Loucy (cell line): ENCODE data around the gene FURIN.

Experiments
- H2AFZ ChIP-seq: fragments of 200-600 bp; sonication (generic); 2 replicates; pipeline ENCODE4 v1.6.0; 2016; ENCODE audit warnings: antibody characterized with exemption, mild to moderate bottlenecking, low read length, moderate library complexity
- H3F3A ChIP-seq: fragments of 200-600 bp; 2 replicates; pipeline ENCODE4 v1.6.0; 2016; ENCODE audit warnings: antibody characterized with exemption, low read depth, mild to moderate bottlenecking
- H3K27me3 ChIP-seq: fragments of 200-600 bp; sonication (generic); 2 replicates; pipeline ENCODE4 v1.6.1; 2014; ENCODE audit warnings: low read length, mild to moderate bottlenecking; ENCODE audit not compliant: insufficient read depth, poor library complexity, severe bottlenecking
- H3K36me3 ChIP-seq: fragments of 200-600 bp; sonication (generic); 2 replicates; pipeline ENCODE4 v1.6.1; 2016; ENCODE audit warnings: low read length; ENCODE audit not compliant: insufficient read depth
- H3K4me1 ChIP-seq: fragments of 200-600 bp; sonication (generic); 2 replicates; pipeline ENCODE4 v1.5.1; 2014; ENCODE audit warnings: low read length, mild to moderate bottlenecking; ENCODE audit not compliant: insufficient read depth, poor library complexity, severe bottlenecking
- H3K4me2 ChIP-seq: fragments of 200-600 bp; sonication (generic); 2 replicates; pipeline ENCODE4 v1.6.0; 2014; ENCODE audit warnings: antibody characterized with exemption, low read length, low read depth, mild to moderate bottlenecking; ENCODE audit not compliant: poor library complexity, severe bottlenecking
- H3K4me3 ChIP-seq: fragments of 200-600 bp; sonication (generic); 2 replicates; pipeline ENCODE4 v1.5.1; 2014; ENCODE audit warnings: low read length, mild to moderate bottlenecking, mixed read lengths; ENCODE audit not compliant: poor library complexity, severe bottlenecking
- H3K79me2 ChIP-seq: fragments of 200-600 bp; sonication (generic); 2 replicates; pipeline ENCODE4 v1.6.1; 2014; ENCODE audit warnings: low read length; ENCODE audit not compliant: insufficient read depth
- H3K9ac ChIP-seq: fragments of 200-600 bp; sonication (generic); 2 replicates; pipeline ENCODE4 v1.6.0; 2014; ENCODE audit warnings: mild to moderate bottlenecking, low read depth, low read length, moderate library complexity; ENCODE audit not compliant: poor library complexity, severe bottlenecking
- H3K9me2 ChIP-seq: fragments of 200-600 bp; sonication (generic); replicated peaks from 2 replicates; pipeline ENCODE4 v1.6.1; 2016; ENCODE audit warnings: low read depth, low read length, mixed read lengths
- H3K9me3 ChIP-seq: fragments of 200-600 bp; sonication (generic); 2 replicates; pipeline ENCODE4 v1.6.1; 2014; ENCODE audit warnings: mild to moderate bottlenecking, antibody characterized with exemption, low read length, low read depth; ENCODE audit not compliant: insufficient read depth
- H4K20me1 ChIP-seq: fragments of 200-600 bp; sonication (generic); 2 replicates; pipeline ENCODE4 v1.6.0; 2014; ENCODE audit warnings: antibody characterized with exemption, low read length, mild to moderate bottlenecking; ENCODE audit not compliant: insufficient read depth, poor library complexity, severe bottlenecking
- CTCF ChIP-seq: fragments of 200-600 bp; sonication (generic); conservative IDR thresholded peaks from 2 replicates; pipeline ENCODE4 v1.5.1; 2014; ENCODE audit warnings: mild to moderate bottlenecking, antibody characterized with exemption, low read length
- EZH2phosphoT487 ChIP-seq: fragments of 200-600 bp; IDR thresholded peaks from 2 replicates; pipeline ENCODE4 v1.6.1; 2018; ENCODE audit warnings: antibody characterized with exemption, mild to moderate bottlenecking, moderate library complexity, borderline replicate concordance

Gene FURIN

DNA sequence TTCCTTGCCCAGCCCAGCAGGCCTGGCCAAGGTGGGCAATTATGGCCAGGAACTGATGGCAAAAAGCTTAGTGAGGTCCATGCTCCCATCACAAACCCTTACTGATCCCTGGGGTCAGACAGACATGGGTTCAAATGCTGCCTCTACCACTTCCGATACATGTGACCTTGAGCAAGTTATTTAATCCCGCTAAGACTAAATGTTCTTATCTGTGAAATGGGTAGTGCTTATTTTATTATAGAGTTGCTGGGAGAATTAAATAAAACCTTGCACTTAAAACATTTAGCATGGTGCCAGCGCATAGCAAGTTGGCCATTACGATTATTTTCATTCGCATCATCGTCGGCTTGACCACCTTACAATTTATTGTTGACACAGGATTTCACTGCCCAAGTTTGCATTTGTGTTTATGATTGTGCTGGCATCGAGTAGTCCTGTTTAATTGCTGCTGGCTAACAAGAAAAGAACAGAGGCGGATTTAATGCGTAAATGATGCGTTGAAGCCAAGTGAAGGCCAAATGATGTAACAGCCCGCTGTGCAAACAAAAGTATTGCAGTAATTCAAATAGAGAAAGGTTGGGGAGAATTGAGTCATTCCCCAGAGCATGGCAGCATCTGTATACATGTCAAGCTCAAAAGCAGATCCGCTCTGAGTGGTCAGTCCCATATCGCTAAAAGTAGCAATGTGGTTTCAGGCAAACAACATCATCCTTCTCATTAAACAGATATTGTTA lies 7.3 kb upstream of the FURIN start:
- peaks cover 15% of the 10 kb centered on the region for H3K4me1 ChIP-seq
- no peak overlapping the region for H3K4me2 ChIP-seq
- no peaks in the 10 kb centered on the region for H3K36me3 ChIP-seq
- H2AFZ ChIP-seq: no peak overlapping the region
- no peak for TF ChIP-seq CTCF
- no peak for TF ChIP-seq EZH2phosphoT487
- no peaks in the 10 kb centered on the region for H3K79me2 ChIP-seq
- no peak overlapping the region for H3K9ac ChIP-seq
- H3K4me3 ChIP-seq: no peak overlapping the region
- H3K9me3 ChIP-seq: no peaks in the 10 kb centered on the region
- no peaks in the 10 kb centered on the region for H3K27me3 ChIP-seq
- no peaks in the 10 kb centered on the region for H3F3A ChIP-seq
- no peaks in the 10 kb centered on the region for H4K20me1 ChIP-seq
- no peaks in the 10 kb centered on the region for H3K9me2 ChIP-seq

GRCh38 chr15:90862487-90862886 lies 5.9 kb upstream of the FURIN start:
- no peak overlapping the region for H3K4me2 ChIP-seq
- no peaks in the 10 kb centered on the region for H4K20me1 ChIP-seq
- TF ChIP-seq CTCF (no peak), EZH2phosphoT487 (no peak)
- H3K9me3 ChIP-seq: no peaks in the 10 kb centered on the region
- no peak overlapping the region for H2AFZ ChIP-seq
- H3K4me1 ChIP-seq: peaks cover 2% of the 10 kb centered on the region
- no peak overlapping the region for H3K4me3 ChIP-seq
- no peak overlapping the region for H3K9ac ChIP-seq
- no peaks in the 10 kb centered on the region for H3F3A ChIP-seq
- no peaks in the 10 kb centered on the region for H3K27me3 ChIP-seq
- H3K9me2 ChIP-seq: no peaks in the 10 kb centered on the region
- no peaks in the 10 kb centered on the region for H3K36me3 ChIP-seq
- H3K79me2 ChIP-seq: no peaks in the 10 kb centered on the region

- no peaks in the 10 kb centered on the region for H3K9me3 ChIP-seq
- no peak overlapping the region for H3K4me2 ChIP-seq
- no peak overlapping the region for H2AFZ ChIP-seq
- no peaks in the 10 kb centered on the region for H3K27me3 ChIP-seq
- no peaks in the 10 kb centered on the region for H3K36me3 ChIP-seq
- H4K20me1 ChIP-seq: no peaks in the 10 kb centered on the region
- H3K4me3 ChIP-seq: no peak overlapping the region
- no peaks in the 10 kb centered on the region for H3F3A ChIP-seq
- no peaks in the 10 kb centered on the region for H3K9me2 ChIP-seq
- no peaks in the 10 kb centered on the region for H3K4me1 ChIP-seq
- TF ChIP-seq EZH2phosphoT487 (no peak), CTCF (no peak)
- no peak overlapping the region for H3K9ac ChIP-seq
- H3K79me2 ChIP-seq: no peaks in the 10 kb centered on the region
These were observed 5.2 kb upstream of the FURIN start for GRCh38 chr15:90862964-90863778.
